ENCODE measurements around the gene ELFN2.

Gene ELFN2

DNA sequence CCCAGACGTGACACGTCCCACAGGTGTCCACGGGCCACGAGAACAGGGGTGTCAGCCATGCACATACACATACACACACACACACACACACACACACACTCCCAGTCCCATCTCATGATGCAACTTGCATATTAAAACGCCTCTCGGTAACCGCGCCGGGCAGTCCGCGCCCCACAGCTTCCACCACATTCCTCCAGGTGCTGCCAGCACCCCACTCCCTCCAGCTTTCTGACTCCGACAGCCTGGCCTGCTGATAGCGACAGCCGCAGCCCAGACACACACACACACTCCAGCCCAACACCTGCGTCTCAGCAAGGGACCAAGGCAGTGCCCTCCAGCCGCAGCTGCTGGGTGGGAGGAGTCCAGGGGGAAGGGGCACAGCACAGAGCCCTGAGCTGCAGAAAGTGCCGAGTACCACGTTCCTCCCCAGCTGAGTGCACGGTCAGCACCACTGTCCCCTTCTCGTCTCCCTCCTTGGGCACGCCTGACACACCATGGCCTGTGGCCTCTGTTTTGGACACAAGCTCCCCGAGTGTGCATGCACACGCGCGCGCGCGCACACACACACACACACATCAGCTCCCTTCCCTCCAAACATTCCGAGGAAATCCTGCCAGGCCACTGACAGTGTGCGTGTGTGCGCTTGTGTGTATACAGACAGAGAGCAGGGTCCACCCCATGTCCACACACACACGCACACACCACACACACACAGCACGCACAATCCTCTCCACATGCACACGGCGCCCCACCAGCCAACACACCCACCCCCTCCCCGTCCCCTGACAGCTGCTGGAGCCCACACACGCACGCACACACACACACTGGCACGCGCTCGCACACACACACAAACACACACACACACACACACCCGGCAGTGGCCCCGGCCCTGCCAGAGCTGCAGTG lies 1.2 kb downstream of the ELFN2 start:
- DNase-seq, result no peak

DNA sequence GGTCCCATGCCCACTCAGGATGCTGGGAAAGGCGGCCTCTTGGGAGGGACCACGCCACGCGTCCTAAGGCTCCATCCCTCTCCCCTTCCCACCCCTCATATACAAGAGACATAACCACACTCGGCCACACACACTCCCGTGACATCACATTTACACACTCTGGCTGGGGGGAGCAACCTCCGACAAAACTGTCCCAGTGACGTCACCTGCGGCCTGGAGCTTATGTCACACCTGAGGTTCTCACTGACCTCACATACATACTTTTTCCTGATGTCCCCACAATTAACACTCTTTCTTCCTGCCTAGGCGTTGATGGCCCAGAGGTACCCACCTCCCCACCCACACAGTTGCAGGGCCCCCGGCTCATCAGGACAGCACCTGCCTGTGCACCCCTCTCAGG lies 1.9 kb downstream of the ELFN2 start:
- DNase-seq, result no peak

DNA sequence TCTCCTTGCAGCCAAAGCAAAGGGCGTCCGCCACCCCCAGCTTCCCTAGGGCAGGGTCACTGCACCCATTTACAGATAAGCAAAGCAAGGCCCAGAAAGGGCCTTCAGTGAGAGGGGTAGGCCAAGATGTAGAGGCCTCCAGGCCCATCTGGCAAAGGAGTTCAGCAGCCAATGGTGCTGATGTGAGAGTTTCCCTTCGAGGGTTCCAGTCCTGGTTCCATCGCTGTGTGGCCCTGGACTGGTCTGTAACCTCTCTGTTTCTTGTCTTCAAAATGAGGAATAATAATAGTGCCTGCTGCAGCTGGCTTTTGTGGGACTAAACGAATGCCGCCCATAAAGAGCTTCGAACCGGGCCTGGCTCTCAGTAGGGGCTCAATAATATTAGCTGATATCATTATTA lies 4.0 kb downstream of the ELFN2 start:
- DNase-seq, result no peak

DNA sequence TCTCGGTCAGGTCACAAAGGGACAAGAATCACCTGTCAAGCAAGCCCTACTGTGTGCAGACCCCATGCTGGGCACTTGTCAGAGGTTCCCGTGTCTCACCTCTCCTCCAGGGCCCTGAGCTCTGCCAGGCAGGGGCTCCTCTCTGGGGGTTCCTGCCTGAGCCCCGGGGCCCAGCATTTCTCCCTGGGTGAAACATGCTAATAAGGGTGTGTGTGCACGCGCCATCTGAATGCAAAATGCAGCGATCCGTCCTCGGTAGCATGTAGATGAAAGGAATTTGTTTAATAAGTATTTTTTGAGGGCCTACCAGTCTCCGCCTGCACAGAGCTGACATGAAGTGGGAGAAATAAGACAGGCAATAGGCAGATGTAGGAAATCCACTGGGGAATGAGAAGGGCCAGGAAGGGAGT lies 5.8 kb downstream of the ELFN2 start:
- DNase-seq, result no peak

DNA sequence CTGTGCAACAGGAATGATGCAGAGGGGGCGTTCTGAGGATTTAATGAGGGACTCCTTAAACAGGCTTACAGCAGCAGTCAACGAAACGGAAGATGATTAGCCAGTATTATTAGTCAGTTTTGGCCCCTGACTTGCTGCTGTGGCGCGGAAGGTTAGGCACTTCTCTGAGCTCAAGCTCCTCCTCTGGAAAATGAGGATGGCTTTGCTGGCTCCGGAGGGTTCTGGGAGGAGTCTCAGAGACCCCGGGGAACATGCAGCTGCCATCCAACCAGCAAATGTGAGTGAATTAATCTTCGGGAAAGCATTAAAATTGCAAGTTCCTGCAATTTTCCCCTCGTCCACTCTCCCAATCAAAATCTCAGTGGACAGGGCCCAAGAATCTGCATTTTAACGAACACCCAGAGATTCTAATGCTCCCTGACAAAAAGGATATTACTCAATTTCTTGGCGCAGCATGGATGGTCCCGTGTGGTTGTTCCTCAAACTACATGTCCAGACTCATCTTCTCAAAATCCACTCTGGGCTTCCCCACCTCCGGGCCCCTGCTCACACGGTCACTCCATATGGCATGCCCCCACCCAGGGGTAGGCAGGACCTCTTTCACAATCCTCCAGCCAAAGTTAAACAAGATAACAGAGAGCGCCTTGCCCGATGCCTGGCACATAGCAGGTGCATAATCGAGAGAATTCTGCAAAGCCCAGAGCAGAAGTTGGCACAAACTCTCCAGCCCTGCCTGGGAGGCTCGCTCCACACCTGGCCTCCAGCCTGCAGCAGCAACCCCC lies 6.4 kb downstream of the ELFN2 start:
- DNase-seq, result no peak

DNA sequence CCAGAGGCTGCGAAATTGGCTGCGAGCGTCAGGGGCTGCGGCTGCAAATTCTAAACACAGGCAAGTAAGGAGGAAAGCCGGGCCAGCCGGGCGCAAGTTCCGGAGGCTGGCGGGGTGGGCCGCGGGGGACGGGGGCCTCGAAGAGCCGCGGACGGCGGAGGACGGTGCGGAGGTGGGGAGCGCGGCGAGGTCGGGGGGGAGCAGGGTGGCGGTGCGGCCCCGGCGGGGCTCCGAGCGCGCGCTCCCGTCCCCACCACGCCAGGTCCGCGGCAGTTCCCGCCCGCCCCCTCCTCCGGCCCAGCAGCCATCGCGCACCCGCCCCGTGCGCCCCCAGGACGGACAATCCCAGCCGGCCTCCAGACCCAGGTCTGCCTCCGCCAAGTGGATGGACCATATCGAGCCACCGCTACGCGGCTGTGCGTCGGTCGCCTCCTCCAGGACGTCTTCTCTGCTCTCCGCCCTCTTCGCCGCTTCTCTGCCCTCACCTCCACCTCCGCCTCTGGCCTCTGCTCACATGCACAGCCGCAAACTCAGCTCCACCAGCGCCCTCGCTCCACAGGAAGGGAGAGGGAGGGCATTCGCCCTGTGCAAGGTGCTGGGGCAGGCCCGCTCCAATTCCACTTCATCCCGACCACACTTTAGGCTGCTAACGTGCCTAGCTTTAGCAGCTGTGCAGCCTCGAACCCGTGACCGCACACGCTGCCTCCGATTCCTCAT lies 7.2 kb downstream of the ELFN2 start:
- peak; percentile 50 for DNase-seq

DNA sequence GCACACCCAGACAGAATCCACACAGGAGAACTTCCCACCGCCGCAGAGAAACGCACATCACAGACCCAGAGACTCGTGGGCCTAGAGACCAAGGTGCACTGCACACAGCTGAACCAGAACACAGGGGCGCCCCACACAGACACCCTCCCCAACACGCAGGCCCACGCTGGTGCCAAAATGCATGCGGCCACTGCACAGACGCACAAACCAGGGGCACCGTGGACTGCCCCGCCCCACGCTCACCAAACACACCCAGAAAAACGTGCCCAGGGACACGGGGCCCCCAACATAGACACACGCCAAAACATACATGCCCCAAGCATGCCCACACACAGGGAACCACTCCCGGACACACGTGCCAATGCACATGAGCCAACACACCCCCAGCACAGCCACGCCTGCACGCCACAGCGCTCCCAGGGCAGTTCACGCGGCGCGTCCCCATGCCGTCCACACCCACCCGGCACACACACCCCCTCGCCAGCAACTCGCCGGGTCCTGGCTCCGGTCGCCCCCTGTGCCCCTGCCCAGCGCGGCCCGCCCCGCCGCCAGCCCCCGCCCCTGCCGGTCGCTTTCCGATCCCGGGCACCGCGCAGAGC lies 7.8 kb downstream of the ELFN2 start:
- DNase-seq, result no peak

DNA sequence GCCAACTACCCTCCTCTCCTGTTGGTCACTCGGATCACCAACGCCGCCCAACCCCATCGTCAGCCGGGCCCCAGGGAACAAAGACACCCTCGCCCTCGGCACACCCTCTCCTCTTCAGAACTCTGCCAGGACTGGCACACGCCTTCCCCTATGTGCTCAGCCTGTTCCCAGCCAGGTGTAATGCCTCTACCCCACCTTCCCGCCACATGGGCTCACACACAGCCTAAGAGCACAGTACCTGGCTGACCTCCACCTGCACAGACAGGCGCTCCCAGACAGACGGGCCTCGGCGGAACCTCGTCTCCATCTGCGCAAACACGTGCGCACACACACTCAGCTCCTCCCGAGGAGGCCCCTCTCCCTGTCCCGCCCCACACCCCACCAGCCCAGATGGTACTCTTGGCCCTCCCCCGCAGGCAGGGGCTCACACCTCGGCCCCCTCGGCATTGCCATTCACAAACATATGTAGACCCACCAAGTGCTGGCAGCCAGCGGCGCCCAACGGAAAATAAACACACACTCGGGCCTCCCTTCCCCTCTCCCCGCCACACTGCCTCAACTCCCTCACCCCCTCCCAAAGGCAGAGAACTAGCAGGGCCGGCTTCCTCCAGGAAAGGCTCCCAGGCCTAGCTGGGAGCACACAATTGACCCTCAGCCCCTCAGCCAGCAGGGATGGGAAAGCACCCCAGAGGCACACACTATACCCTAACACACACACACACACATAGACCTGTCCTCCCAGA lies 8.5 kb downstream of the ELFN2 start:
- DNase-seq, result no peak

DNA sequence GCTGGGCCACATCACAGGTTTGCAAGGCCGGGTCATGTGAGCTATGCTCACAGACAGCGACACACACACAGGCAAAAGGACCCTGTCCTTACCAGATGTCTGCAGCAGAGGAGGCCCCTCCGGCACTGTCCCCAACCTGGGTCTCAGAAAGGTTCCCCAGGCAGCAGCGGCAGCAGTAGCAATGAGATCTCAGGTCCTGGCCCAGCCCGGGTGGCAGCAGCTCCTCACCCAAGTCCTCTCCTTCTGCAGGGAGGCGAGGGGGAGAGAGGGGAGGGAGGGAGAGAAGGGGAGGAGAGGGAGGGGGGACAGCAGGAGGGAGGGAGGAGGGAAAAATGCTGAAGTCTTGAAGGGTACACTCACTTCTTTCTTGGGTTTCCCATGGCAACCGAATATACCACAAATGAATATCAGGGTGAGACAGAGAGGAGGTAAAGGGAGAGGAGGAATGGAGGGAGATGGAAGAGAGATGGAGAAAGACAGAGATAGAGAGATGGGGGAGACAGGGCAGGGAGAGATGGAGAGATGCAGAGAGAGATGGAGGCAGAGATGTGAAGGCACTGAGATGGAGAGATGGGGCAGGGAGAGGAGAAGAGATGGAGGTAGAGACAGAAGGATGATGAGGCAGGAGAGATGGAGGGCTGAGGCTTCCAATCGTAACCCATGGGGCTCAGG lies 9.5 kb downstream of the ELFN2 start:
- DNase-seq, result no peak

DNA sequence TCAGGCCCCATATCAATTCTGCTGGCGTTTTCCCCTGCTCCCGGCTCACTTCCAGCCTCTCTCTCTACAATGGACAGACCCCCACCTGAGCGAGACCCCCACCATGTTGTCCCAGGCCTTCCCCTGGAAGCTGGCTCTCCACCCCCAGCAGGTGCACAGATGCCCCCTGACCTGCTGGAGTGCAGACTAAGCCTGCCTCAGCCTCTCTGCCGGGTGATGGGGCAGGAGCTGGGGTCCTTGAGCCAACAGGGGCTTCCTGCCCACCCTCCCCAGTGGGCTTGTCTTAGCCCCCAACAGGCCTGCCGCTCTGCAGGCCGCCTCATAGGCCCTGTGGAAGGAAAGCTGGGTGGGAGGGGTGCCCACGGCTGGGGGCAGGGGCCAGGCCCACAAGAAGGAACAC lies 10.0 kb downstream of the ELFN2 start:
- DNase-seq, result no peak

DNA sequence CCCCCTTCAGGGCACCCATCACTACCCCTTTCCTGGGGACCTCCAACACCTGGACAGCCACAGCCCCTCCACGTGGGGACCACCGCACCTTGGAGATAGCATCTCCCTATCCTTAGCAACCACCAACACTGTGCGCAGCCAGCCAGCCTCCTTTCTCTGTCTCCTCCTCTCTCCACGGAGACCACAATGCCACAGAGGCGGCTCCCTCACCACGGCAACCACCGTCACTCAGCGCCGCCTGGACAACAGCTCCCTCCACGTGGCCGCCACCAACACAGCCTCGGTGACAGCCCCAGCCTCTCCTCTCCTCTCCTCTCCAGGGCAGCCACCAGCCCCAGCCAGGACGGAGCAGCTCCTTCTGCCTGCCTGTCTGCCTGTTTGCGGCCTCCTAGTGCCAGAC lies 10.5 kb downstream of the ELFN2 start:
- peak; percentile 52 for DNase-seq

DNA sequence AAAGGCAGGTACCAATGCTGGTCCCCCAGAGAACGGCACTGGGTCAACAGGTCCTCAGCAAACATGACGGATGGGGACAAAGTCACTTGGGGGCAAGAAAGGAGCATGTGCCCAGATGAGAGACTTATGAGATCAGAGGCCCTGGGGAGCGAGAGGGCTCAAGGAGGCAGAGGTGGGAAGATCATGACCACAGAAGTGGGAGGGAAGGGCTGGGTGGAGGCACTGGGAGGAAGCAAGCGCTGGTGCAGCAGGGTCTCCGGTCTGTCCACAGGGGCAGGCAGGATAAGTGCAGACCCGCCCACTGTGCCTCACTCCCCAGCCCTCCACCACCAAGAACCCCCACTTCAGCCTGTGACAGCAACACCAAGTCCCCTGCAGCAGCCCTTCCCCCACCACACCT lies 10.9 kb downstream of the ELFN2 start:
- DNase-seq, result no peak

DNA sequence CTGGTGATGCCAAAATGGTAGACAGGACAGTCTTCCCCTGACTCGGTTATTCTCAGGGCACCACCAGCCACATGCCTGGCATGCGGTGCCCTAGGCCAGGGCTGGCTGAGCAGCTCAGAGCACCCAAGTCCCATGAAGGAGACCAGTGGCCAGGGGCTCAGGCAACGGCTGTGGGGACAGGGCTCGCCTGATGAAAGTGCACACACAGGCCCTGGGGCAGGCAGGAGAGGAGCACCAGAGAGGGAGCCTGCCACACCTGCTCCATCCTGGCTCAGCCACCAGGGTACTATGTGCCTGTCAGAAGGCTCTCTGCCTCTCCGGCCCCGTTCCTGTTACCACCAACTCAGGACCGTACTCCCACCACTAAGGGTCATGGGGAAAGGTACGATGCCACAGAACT lies 12.1 kb downstream of the ELFN2 start:
- no peak for DNase-seq

DNA sequence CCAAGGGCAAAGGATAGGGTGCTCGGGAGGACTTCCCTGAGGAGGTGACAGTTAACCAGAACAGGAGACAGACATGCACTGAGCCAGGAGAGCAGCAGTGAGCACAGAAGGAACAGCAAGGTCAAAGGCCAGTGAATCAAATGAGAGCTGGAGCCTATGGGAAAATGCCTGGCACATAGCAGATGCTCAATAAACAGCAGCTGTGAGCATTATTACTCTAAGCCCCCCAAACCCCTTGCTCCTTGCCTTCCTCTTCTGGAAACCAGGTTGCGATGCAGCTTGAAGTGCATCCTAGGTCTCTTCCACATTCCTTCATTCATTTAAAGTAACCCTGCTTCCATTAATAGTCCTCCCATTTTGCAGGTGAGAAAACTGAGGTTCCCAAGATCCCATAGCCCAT lies 13.0 kb downstream of the ELFN2 start:
- no peak for DNase-seq

DNA sequence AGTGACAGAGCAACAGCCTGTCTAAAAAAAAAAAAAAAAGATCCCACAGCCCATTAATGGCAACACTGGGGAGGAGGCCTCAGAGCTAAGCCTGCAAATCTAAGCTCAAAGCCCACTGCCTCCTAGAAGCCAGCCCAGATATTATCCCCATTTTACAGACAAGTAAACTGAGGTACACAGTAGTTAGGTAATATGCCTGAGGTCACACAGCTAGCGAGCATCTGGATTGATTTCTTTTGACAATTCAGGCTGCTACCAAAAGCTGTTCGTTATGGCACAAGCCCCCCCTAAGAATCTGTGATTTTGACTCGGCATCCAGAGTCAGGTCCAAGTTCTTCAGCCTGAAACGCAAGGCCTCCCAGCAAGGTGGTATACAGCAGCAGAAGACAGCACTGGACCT lies 13.7 kb downstream of the ELFN2 start:
- DNase-seq, result no peak

DNA sequence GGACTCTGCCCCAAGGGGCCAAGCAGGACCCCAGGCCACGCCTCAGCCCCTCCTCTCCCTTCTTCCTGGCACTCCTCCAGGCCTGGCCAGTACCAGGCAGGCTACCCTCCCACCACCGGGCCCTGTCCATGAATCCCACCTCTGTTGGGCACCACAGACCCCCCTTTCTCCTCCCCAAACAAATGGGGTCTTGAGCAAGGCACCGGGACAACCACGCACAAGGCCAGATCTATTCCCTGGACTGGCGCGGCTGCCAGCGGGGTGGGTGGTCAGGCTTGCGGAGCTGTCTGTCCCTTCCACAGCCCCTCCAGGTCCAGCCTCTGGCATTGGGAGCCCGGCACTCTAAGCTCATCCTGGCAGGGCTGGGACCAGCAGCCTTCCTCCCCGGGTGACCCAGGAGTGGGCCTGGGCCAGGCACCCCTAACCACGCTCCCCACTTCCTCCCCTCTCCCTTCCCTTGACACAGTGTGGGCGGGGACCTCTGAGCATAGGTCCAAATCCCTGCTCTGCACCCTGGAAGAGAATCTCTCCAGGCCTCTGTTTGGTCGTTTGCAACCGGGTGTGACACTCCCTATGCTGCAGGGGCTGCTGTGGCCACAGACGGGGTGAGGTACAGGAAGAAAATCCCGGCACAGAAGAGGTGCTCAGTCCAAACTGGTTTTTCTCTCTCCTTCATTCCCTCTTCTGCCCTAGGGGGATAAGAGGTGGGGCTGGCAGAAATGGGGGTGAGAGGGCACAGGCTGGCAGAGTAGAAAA lies 14.6 kb downstream of the ELFN2 start:
- DNase-seq, result no peak

DNA sequence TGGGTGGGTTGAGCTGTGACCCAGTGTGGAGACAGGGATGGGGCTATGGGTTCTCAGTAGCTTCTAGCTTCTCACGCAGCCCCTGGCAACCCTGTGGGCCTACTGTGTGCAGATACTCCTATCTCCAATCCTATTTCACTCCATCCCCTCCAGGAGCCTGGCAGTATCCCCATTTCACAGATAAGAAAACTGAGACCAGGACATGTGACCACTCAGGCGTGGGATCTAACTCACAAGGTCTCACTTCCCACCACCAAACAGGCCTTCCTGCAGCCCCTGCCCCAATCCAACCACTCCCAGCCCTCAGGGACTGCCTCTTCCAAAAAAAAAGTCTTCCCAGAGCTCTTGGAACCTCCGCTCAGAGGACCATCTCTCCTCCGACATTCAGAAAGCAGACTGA lies 15.6 kb downstream of the ELFN2 start:
- DNase-seq, result no peak

DNA sequence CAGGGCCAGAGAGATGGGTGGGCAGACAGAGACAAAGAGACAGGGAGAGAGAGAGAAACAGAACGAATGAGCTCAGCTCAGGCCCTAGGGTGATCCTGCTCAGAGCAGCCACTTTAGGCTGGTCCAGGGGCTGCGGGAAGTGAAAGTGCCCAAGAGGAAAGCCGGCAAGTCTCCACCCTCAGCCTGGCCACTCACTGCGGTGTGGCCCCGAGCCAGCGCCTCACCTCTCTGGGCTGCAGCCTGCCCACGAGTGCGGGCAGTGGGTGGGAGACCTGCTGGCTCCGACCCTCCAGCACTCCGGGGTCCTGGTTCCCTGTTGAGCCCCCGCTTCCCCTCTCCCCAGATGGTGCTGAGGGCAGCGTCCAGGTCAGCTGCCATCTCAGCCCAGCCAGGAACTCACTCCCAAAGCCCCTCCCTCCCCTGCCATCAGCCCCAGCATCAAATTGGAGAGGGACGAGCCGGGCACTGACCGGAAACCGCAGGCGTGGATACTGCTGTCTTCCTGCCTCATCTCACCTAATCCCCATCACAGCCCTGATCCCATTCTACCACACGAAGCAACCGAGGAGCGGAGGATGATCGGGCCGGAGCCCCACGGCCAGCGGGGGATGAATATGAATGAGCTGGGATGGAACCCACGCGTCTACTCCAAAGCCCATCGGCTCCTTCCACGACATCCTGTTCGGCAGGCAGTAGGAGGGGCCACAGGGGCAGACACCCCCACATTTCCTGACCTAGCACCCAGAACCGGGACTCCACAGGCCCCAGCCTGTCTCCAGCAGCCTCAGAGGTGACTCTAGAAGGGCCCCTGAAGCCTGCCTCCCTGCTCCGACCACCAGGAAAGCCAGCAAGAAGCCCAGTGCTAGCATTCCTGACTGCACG lies 16.9 kb downstream of the ELFN2 start:
- DNase-seq, result no peak

DNA sequence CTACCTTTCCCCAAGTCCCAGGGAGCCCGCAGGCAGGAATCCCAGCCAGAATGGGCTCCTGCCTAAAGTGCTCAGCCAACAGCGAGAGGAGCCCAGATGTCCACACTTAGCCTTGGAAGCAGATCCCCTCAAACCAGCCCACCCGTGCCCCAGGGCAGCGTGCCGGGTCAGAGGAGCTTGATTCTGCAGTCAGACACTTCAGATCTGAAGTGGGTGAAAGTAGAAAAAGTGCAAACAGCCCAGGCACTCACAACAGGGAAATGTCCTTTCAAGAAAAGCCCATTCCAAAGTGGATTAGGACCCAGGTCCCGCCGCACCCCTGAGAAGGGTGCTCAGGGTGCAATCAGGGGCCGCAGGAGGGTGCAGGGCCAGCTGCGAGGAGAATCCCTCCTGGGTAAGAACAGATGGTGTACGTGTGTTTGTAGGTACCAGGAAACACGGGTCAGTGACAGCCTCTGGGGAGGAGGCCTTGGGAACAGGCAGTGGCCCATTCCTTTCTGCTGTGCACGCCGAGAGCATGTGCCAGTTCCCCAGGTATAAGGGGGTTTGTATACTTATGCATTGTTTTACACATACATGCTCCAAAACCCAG lies 17.7 kb downstream of the ELFN2 start:
- no peak for DNase-seq

DNA sequence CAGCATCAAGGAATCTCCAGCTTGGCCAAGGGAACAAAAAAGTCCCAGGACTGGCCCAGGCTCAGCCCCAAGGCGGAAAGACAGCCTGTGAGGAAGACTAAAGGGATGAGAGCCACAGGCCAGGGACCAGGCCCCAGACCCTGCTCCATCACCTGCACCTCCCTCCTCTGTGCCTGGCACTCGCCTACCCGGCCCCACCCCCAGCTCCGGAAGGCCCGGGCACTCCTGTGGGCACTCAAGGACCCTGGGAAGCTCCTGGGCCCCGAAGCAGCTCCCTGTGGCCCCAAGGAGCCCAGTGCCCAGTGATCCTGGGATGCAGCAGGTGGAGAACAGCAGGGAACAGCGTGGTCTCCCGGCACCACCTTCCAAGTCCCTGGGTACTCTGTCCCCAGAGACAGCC lies 18.2 kb downstream of the ELFN2 start:
- no peak for DNase-seq

Measured in activated CD4-positive, alpha-beta T cell treated with anti-CD3 and anti-CD28 coated beads, Interleukin-2, Interleukin-6, amounts not matched to agents 100 ng/mL and 50 ng/mL, durations not matched to agents 16 hours and 8 hours (primary cell).